BE2C (cell line): ENCODE results near the gene FUT6.

Source experiments
- DNase-seq: peaks from one replicate; pipeline ENCODE4 v3.0.0-alpha.2; 2020
- H3K27me3 ChIP-seq: fragments of 250-450 bp; sonication (Bioruptor Pico); 2 replicates; pipeline ENCODE4 v1.5.1; 2020; ENCODE audit warnings: mild to moderate bottlenecking
- H3K36me3 ChIP-seq: fragments of 250-450 bp; sonication (Bioruptor Pico); 2 replicates; pipeline ENCODE4 v1.5.1; 2020; ENCODE audit warnings: mild to moderate bottlenecking
- H3K4me1 ChIP-seq: fragments of 250-450 bp; sonication (Bioruptor Pico); 2 replicates; pipeline ENCODE4 v1.5.1; 2020
- H3K4me3 ChIP-seq: 2 replicates; pipeline ENCODE4 v1.5.1; 2011; ENCODE audit warnings: low read depth, low read length
- H3K9me3 ChIP-seq: fragments of 250-450 bp; sonication (Bioruptor Pico); 2 replicates; pipeline ENCODE4 v1.5.1; 2020
- CTCF ChIP-seq: IDR thresholded peaks from 2 replicates; pipeline ENCODE4 v1.5.1; 2012; ENCODE audit warnings: mild to moderate bottlenecking, low read depth, low read length

The FUT6 gene

GRCh38 chr19:5832527-5833216 lies 6.8 kb downstream of the FUT6 start:
- no peak for DNase-seq
- no peak for TF ChIP-seq CTCF

GRCh38 chr19:5832061-5832460 lies 7.4 kb downstream of the FUT6 start:
- Histone ChIP-seq H3K4me1 (0 out of 2 replicates have a peak, but pooled peaks cover 5% of the 10 kb centered on the region), H3K36me3 (no peaks in the 10 kb centered on the region)

More at GRCh38 chr19:5832527-5833216, 6.8 kb downstream of the FUT6 start:
- 0 out of 2 replicates have a peak, but pooled peaks cover 5% of the 10 kb centered on the region for H3K4me1 ChIP-seq
- H3K9me3 ChIP-seq, result no peaks in the 10 kb centered on the region
- no peaks in the 10 kb centered on the region for H3K27me3 ChIP-seq
- H3K4me3 ChIP-seq, result no peak overlapping the region
- no peaks in the 10 kb centered on the region for H3K36me3 ChIP-seq

DNA sequence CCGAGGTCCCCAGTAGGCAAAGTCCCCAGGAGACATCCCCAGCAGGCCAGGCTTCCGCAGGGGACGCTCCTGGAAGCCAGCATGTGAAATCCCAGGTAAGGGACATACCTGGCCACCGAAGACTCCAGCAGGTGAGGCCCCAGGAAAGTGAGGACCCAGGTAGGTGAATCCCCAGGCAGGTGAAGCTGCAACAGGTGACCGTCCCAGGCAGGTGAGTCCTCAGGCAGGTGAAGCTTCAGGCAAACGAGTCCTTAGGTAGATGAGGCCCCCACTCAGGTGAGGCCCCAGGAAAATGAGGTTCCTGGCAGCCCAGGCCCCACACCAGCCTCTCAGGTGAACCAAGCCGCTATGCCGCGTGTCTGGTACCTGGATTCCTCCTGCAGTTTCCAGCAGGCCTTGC lies 8.3 kb downstream of the FUT6 start:
- Histone ChIP-seq H3K9me3 (no peaks in the 10 kb centered on the region), H3K27me3 (no peaks in the 10 kb centered on the region), H3K36me3 (no peaks in the 10 kb centered on the region), H3K4me3 (no peak overlapping the region), H3K4me1 (peaks cover 11% of the 10 kb centered on the region)
- TF ChIP-seq CTCF, result no peak
- DNase-seq, result no peak

More at GRCh38 chr19:5832061-5832460, 7.4 kb downstream of the FUT6 start:
- Histone ChIP-seq H3K4me3 (no peak overlapping the region), H3K27me3 (no peaks in the 10 kb centered on the region), H3K9me3 (no peaks in the 10 kb centered on the region)
- no peak for DNase-seq
- no peak for TF ChIP-seq CTCF

- no peak for DNase-seq
- peak overlapping the region; percentile 83 for H3K4me3 ChIP-seq
- H3K9me3 ChIP-seq, result no peaks in the 10 kb centered on the region
- no peaks in the 10 kb centered on the region for H3K36me3 ChIP-seq
- H3K4me1 ChIP-seq, result peaks cover 12% of the 10 kb centered on the region
- no peak for TF ChIP-seq CTCF
- no peaks in the 10 kb centered on the region for H3K27me3 ChIP-seq
Observed at GRCh38 chr19:5829567-5830310, 9.8 kb downstream of the FUT6 start.

DNA sequence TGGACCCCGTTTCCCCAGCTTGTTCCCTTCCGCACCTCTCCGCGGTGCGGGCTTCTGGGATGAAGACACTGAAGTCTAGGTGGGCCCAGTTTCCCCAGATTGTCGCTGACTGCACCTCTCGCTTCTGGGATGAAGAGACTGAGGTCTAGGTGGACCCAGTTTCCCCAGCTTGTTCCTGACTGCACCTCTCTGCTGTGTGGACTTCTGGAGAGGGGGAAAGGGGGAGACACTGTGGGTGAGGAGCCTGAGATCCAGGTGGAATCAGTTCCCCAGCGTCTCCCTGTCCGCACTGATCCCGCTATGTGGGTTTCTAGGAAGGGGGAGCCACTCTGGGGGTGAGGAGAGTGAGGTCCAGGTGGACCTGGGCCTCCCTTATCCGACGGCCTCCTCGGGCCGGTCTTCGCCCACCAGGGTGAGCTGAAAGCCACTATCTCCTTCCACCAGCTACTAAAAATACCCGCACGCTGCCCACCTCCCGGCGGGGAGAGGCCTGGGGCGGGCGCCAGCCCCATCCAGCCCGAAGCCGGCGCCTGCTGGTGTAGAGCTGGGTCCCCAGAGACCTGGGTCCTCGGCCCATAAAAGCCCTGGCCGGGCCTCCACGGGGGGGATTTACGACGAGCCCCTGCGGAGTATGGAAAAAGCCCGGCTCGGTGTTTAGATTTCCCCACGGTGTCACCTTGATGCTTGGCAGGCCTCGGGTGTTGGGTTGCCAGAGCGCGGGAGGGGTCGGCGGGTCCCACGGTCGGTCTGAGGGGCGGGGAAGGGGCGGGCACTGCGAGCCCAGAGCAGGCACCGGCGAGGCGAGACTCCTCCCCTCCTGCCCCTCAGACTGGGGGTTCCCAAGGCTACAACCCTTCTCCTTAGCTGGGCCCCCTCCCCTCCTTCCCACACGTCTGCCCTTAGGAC lies 10.6 kb downstream of the FUT6 start:
- no peaks in the 10 kb centered on the region for H3K9me3 ChIP-seq
- peak; percentile 94 for DNase-seq
- H3K36me3 ChIP-seq, result no peaks in the 10 kb centered on the region
- no peak for TF ChIP-seq CTCF
- H3K27me3 ChIP-seq, result no peaks in the 10 kb centered on the region
- peak overlapping the region; percentile 83 for H3K4me3 ChIP-seq
- peaks cover 12% of the 10 kb centered on the region for H3K4me1 ChIP-seq
